ENCODE results near the gene ST6GALNAC6. TPM values are rescaled to one million over a fixed set of nuclear protein-coding genes. Genes with fewer than 3 reads are reported as not detected.

Gene ST6GALNAC6
- total and polyA plus RNA-seq, 10 of the 15 experiments (the other 5 are each of a cell fraction or from before 2014, with no cell fraction given), result 0.40 to 27.0 (median 16.8) TPM

DNA sequence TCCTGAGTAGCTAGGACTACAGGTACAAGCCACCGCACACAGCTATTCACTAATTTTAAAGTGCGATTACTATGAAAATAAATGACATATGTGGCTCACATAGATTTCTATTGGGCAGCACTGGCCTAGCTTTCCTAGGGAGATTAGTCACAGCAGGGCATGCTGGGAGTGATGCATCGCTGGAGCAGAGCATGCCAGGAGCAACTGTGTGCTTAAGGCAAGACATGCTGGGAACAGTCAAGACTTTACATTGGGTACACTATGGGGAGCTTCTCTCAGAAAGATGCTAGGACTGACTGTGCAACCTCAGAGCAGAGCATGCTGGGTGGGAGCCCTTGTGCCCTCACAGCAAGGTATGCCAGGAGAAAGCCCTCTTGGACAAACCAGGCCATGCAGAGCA lies 9.3 kb downstream of the ST6GALNAC6 start:
- H3K27me3 ChIP-seq (replicated peaks in 1 of 2; ENCODE audit: control insufficient read depth in 2 of 2, insufficient read depth in 2 of 2, low read length in 1 of 2), result no peaks in the 10 kb centered on the region
- no peak overlapping the region for H3K4me2 ChIP-seq (ENCODE audit: control insufficient read depth, insufficient read depth)
- no peaks in the 10 kb centered on the region for H3K79me2 ChIP-seq (ENCODE audit: control insufficient read depth, insufficient read depth, low read length)
- no peak overlapping the region for H3K9ac ChIP-seq (ENCODE audit: control insufficient read depth, insufficient read depth, low read length)
- no peak overlapping the region for H2AFZ ChIP-seq (ENCODE audit: control insufficient read depth, low read depth, low read length)
- ChIA-PET RAD21 (ENCODE audit: unreplicated experiment) (interaction anchor here (0.7 to 1.2 kb wide), 2 partner anchors 20 to 65 kb away, joined by 3 read pairs; no protein-coding TSS in a partner anchor), CTCF (interaction anchor here (1.2 to 1.8 kb wide), 3 partner anchors 20 to 146 kb away, joined by 3 to 6 read pairs (median 5); no protein-coding TSS in a partner anchor), SMC1A (ENCODE audit: uncharacterized antibody, unreplicated experiment) (interaction anchor here (0.8 to 0.9 kb wide), 2 partner anchors 8 to 143 kb away, joined by 3 to 6 read pairs; no protein-coding TSS in a partner anchor), POLR2A (interaction anchor here (0.7 to 1.4 kb wide), 4 partner anchors 9 to 27 kb away, joined by 3 to 9 read pairs (median 3); partner anchors contain the start of genes ST6GALNAC4 and ST6GALNAC6)
- H3K4me3 ChIP-seq, result no peak overlapping the region
- intact Hi-C loops (cut with micrococcal nuclease; ENCODE audit: unreplicated experiment), result no loop called here
- H3K4me1 ChIP-seq (ENCODE audit: control insufficient read depth, insufficient read depth, low read length), result no peaks in the 10 kb centered on the region; the same call in 1 of the 2 replicates
- no peak for DNase-seq (ENCODE audit: low read depth, low spot score)
- no peak for ATAC-seq
- H3K9me3 ChIP-seq (replicated peaks; ENCODE audit: control insufficient read depth, insufficient read depth, low read length), result peaks cover 14% of the 10 kb centered on the region; the same call in 2 of the 3 replicates
- TF ChIP-seq, protein P1, sequence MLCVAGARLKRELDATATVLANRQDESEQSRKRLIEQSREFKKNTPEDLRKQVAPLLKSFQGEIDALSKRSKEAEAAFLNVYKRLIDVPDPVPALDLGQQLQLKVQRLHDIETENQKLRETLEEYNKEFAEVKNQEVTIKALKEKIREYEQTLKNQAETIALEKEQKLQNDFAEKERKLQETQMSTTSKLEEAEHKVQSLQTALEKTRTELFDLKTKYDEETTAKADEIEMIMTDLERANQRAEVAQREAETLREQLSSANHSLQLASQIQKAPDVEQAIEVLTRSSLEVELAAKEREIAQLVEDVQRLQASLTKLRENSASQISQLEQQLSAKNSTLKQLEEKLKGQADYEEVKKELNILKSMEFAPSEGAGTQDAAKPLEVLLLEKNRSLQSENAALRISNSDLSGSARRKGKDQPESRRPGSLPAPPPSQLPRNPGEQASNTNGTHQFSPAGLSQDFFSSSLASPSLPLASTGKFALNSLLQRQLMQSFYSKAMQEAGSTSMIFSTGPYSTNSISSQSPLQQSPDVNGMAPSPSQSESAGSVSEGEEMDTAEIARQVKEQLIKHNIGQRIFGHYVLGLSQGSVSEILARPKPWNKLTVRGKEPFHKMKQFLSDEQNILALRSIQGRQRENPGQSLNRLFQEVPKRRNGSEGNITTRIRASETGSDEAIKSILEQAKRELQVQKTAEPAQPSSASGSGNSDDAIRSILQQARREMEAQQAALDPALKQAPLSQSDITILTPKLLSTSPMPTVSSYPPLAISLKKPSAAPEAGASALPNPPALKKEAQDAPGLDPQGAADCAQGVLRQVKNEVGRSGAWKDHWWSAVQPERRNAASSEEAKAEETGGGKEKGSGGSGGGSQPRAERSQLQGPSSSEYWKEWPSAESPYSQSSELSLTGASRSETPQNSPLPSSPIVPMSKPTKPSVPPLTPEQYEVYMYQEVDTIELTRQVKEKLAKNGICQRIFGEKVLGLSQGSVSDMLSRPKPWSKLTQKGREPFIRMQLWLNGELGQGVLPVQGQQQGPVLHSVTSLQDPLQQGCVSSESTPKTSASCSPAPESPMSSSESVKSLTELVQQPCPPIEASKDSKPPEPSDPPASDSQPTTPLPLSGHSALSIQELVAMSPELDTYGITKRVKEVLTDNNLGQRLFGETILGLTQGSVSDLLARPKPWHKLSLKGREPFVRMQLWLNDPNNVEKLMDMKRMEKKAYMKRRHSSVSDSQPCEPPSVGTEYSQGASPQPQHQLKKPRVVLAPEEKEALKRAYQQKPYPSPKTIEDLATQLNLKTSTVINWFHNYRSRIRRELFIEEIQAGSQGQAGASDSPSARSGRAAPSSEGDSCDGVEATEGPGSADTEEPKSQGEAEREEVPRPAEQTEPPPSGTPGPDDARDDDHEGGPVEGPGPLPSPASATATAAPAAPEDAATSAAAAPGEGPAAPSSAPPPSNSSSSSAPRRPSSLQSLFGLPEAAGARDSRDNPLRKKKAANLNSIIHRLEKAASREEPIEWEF (IDR thresholded peaks at IDR 0.05; ENCODE audit: insufficient replicate concordance, low read depth, low read length), result no peak
- TF ChIP-seq MTA2 (IDR thresholded peaks at IDR 0.05; ENCODE audit: low read depth) (no peak), JUNB (IDR thresholded peaks at IDR 0.05) (no peak), ZBED1 (IDR thresholded peaks at IDR 0.05; ENCODE audit: borderline replicate concordance) (no peak), RBBP5 (conservative IDR thresholded peaks at IDR 0.05) (no peak), SUPT20H (IDR thresholded peaks at IDR 0.05; ENCODE audit: borderline replicate concordance, control insufficient read depth, low read depth, low read length) (no peak), NBN (IDR thresholded peaks at IDR 0.05) (no peak), SMC3 (IDR thresholded peaks at IDR 0.05; ENCODE audit: borderline replicate concordance, low read length) (no peak), FOXM1 (IDR thresholded peaks at IDR 0.05; ENCODE audit: low read depth, low read length) (no peak)
- TF ChIP-seq, protein P2, sequence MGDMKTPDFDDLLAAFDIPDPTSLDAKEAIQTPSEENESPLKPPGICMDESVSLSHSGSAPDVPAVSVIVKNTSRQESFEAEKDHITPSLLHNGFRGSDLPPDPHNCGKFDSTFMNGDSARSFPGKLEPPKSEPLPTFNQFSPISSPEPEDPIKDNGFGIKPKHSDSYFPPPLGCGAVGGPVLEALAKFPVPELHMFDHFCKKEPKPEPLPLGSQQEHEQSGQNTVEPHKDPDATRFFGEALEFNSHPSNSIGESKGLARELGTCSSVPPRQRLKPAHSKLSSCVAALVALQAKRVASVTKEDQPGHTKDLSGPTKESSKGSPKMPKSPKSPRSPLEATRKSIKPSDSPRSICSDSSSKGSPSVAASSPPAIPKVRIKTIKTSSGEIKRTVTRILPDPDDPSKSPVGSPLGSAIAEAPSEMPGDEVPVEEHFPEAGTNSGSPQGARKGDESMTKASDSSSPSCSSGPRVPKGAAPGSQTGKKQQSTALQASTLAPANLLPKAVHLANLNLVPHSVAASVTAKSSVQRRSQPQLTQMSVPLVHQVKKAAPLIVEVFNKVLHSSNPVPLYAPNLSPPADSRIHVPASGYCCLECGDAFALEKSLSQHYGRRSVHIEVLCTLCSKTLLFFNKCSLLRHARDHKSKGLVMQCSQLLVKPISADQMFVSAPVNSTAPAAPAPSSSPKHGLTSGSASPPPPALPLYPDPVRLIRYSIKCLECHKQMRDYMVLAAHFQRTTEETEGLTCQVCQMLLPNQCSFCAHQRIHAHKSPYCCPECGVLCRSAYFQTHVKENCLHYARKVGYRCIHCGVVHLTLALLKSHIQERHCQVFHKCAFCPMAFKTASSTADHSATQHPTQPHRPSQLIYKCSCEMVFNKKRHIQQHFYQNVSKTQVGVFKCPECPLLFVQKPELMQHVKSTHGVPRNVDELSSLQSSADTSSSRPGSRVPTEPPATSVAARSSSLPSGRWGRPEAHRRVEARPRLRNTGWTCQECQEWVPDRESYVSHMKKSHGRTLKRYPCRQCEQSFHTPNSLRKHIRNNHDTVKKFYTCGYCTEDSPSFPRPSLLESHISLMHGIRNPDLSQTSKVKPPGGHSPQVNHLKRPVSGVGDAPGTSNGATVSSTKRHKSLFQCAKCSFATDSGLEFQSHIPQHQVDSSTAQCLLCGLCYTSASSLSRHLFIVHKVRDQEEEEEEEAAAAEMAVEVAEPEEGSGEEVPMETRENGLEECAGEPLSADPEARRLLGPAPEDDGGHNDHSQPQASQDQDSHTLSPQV (IDR thresholded peaks at IDR 0.05), result no peak
- TF ChIP-seq, protein P3, sequence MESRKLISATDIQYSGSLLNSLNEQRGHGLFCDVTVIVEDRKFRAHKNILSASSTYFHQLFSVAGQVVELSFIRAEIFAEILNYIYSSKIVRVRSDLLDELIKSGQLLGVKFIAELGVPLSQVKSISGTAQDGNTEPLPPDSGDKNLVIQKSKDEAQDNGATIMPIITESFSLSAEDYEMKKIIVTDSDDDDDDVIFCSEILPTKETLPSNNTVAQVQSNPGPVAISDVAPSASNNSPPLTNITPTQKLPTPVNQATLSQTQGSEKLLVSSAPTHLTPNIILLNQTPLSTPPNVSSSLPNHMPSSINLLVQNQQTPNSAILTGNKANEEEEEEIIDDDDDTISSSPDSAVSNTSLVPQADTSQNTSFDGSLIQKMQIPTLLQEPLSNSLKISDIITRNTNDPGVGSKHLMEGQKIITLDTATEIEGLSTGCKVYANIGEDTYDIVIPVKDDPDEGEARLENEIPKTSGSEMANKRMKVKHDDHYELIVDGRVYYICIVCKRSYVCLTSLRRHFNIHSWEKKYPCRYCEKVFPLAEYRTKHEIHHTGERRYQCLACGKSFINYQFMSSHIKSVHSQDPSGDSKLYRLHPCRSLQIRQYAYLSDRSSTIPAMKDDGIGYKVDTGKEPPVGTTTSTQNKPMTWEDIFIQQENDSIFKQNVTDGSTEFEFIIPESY (IDR thresholded peaks at IDR 0.05), result no peak
- TF ChIP-seq, protein P4, sequence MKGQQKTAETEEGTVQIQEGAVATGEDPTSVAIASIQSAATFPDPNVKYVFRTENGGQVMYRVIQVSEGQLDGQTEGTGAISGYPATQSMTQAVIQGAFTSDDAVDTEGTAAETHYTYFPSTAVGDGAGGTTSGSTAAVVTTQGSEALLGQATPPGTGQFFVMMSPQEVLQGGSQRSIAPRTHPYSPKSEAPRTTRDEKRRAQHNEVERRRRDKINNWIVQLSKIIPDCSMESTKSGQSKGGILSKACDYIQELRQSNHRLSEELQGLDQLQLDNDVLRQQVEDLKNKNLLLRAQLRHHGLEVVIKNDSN (IDR thresholded peaks at IDR 0.05; ENCODE audit: borderline replicate concordance, extremely low read length, insufficient read depth, low read depth, low read length), result no peak
- peaks cover 17 to 18% of the 10 kb centered on the region in 2 experiments; a peak in 3 of 4 replicates for H3K36me3 ChIP-seq (ENCODE audit: control insufficient read depth in 2 of 2, insufficient read depth in 2 of 2, low read length in 1 of 2)
- in situ Hi-C loops (cut with MboI), result no loop called here
- H3K27ac ChIP-seq (ENCODE audit: control insufficient read depth, insufficient read depth), result no peak overlapping the region
- no peaks in the 10 kb centered on the region for H4K20me1 ChIP-seq (ENCODE audit: control insufficient read depth, insufficient read depth)
- no peak for FAIRE-seq
- 83% methylated on average over 3 of the region's 3 CpGs for WGBS (ENCODE audit: insufficient coverage, insufficient replicate concordance, low lambda C conversion rate, missing lambda C conversion rate)
- no TSS peak for BruUV-seq (replicated peaks)

Measured in GM12878 (cell line).